Stimulated activated CD8-positive, alpha-beta memory T cell treated with anti-CD3 and anti-CD28 coated beads, Interleukin-15, amount 100 ng/mL, for 48 hours (primary cell): ENCODE measurements around the gene BBOF1.
"Not testable (repeated sequence)": the region's sequence is repeated elsewhere in the genome, so short reads cannot be mapped to it uniquely, and the experiment has no call there.

Source experiments
- DNase-seq, 2 donors: peaks; one replicate each; pipeline ENCODE4 v3.0.0-alpha.2; 2020; ENCODE audit warnings: low read depth in 2 of 2

The BBOF1 gene, protein sequence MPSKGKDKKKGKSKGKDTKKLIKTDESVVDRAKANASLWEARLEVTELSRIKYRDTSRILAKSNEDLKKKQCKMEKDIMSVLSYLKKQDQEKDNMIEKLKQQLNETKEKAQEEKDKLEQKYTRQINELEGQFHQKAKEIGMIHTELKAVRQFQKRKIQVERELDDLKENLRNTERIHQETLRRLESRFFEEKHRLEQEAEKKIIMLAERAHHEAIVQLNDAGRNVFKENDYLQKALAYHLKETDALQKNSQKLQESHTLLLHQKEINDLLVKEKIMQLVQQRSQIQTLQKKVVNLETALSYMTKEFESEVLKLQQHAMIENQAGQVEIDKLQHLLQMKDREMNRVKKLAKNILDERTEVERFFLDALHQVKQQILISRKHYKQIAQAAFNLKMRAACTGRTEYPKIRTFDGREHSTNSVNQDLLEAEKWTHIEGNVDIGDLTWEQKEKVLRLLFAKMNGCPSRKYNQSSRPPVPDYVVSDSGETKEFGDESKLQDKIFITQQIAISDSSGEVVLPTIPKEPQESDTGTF

DNA sequence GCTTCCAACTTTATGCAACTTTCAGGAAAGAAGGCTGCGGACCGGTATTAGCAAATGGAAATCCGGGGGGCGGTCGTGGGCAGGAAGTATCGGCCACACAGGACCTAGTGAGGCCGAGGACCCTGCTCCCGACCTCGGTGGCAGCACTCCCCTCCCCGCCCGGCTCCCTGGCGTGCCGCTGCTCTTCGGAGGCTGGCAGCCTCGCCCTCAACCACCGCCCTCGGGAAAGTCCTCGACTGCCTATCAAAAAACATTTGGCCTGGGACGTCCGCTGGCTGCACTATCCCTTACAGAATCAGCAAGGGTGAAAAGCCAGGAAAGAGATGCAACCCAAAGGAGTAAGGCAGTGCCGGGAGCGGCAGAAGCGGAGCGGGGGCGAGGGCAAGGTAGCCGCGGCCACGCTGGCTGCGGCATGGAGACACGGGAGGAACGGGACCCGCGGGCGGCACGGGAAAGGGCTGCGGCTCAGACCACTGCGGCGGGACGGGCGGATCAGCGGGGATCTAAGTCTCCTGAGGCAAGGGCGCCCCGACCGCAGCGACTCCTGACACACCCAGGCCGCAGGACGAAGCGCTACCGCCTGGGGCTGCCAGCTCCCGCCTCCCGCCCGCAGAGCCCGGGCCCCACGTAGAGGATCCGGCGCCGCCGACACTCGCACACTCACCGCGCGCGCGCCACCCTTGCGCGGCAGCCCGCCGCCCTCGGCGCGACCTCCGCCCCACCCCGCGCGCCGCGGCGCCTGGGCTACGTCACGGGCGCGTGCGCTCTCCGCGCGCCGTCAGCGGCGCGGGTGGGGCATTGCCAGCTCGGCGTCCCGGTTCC lies at the start of gene BBOF1, which contains the start of gene ENTPD5:
BBOF1 (plus strand) TSS at position 764 of the 822 bp plus-strand sequence. CDS start 130 bp downstream, outside the sequence.
ENTPD5 (minus strand) TSS at position 703 of the 822 bp plus-strand sequence. CDS start 31,186 bp downstream, outside the sequence.
- peak; percentile 73 to 79 for DNase-seq

DNA sequence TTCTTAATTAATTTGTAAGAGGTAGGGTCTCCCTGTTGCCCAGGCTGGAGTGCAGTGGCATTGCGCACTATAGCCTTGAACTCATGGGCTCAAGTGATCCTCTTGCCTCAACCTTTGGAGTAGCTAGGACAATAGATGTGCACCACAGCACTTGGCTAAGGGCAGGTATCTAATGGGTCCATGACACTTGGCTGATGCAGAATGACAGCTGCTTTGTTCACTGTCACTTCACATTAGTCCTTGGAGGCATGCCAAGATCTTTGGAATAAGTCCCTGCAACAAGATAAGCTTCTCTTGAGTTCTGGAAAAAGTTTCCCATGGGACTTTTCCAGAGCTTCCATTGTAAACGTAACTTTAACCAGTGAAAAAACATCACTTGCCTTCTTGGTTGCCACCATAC lies 45.7 kb upstream of the BBOF1 start:
- DNase-seq, result no peak

DNA sequence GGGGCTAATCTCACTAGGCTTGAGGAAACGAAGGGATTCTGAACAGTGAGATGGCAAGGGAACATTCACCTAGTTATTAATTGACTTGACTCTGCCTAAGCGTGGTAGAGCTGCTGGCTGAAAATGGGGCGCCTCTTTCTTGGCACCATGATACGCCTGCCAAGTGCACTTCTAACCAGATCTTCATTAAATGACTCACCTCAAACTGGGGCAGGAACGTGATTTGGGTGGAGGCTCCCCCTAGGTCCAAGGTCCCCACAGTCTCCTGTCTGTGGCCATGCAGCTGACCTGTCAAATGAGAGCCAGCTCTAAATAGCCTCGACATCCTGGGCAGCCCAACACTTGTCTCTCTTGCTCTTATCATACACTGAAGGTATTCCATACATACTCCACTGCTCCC lies 43.0 kb upstream of the BBOF1 start:
- no peak for DNase-seq

DNA sequence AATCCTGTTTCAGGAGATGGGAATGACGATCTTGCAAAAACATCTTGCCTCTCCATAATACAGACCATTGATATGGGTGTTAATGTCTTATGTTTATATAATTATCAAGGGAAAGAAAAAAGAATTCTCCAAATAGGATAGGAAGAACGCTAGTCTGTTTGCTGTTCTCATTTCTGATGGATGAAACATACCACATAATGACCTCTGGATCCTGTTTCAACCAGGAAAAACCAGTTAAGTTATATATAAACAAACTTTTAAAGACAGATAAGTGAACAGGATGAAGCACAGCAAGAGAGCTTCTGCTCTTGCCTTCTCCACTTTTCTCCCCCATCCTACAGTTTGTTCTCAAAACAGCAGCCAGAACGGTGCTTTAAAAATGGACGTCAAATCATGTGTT lies 41.3 kb upstream of the BBOF1 start:
- DNase-seq, result no peak

DNA sequence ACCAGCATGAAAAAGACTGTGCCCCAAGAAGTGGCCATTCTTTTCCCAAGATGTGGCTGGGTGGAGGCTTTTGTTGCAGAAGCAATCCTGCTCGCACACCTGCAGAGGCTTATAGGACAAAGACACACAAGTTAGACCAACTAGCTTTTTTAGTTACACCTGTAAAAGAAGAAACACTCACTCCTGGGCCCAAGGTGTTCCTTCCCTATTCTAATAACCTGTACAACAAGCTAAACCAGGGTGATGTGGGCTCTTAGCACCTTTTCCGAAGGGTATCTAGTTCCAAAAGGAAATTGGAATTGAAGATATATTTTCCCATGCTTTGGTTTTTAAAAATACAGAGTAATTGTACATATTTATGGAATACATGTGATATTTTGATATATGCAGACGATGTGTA lies 31.1 kb upstream of the BBOF1 start:
- DNase-seq, result no peak

DNA sequence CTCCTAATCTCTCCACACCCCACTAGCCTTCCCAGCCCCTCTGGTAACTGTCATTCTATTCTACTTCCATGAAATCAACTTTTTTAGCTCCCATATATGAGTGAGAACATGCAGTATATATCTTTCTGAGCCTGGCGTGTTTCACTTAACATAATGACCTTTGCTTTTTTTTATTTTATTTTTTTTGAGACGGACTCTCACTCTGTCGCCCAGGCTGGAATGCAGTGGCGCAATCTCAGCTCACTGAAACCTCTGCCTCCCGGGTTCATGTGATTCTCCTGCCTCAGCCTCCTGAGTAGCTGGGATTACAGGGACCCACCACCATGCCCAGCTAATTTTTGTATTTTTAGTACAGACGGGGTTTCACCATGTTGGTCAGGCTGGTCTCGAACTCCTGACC lies 30.5 kb upstream of the BBOF1 start:
- not testable (repeated sequence) for DNase-seq

DNA sequence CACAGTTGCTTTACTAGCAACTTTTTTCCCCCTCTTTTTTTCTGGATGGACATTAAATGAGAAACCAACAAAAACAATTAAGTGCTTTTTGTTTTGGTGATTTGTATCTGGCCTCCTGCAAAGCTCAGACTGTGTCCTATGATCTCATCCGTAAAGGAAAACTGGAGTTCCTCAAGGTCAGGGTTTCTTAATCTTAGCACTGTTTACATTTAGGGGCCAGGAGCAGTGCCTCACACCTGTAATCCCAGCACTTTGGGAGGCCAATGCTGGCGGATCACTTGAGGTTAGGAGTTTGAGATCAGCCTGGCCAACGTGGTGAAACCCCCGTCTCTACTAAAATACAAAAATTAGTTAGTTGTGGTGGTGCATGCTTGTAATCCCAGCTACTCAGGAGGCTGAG lies 28.1 kb upstream of the BBOF1 start:
- no peak for DNase-seq

DNA sequence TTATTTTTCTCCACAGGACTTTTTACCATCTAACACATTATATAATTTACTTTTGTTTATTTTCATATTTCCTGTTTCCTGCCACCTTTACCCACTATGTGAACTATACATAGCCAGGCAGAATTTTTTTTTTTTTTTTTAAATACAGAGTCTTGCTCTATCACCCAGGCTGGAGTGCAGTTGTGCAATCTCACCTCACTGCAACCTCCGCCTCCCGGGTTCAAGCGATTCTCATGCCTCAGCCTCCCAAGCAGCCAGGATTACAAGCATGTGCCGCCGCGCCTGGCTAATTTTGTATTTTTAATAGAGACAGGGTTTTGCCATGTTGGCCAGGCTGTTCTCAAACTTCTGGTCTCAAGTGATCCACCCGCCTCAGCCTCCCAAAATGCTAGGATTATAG lies 24.2 kb upstream of the BBOF1 start:
- not testable (repeated sequence) for DNase-seq

DNA sequence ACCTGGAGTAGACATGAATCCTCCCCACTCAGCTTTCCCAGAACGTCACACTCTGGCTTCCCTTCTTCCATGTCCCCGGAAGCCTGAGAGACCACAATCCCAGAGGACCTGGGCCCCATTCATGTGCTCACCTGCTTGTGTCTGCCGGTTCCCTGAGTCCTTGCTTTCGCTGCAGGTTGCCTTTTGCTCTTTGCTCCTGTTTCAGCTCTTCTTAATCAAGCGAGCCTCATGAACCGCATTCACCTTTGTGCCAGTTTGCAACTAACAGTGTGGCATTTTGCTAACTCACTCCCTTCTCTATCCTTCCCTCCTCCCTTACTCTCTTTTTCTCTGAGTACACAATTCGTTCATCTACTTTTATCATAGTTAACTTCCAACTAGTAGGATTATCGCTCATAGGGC lies 23.2 kb upstream of the BBOF1 start:
- no peak for DNase-seq

DNA sequence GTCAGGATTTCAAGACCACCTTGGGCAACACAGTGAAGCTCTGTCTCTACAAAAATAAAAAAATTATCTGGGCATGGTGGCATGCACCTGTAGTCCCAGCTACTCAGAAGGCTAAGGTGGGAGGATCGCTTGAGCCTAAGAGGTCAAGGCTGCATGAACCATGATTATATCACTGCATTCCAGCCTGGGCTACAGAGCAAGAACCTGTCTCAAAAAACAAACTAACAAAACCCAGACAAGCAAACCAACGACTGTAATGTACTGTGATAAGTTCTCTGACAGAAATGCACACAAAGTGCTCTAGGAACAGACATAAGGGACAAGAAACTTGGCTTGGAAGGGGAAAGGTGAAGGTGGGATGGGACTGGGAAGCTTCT lies 22.4 kb upstream of the BBOF1 start:
- DNase-seq, result no peak

DNA sequence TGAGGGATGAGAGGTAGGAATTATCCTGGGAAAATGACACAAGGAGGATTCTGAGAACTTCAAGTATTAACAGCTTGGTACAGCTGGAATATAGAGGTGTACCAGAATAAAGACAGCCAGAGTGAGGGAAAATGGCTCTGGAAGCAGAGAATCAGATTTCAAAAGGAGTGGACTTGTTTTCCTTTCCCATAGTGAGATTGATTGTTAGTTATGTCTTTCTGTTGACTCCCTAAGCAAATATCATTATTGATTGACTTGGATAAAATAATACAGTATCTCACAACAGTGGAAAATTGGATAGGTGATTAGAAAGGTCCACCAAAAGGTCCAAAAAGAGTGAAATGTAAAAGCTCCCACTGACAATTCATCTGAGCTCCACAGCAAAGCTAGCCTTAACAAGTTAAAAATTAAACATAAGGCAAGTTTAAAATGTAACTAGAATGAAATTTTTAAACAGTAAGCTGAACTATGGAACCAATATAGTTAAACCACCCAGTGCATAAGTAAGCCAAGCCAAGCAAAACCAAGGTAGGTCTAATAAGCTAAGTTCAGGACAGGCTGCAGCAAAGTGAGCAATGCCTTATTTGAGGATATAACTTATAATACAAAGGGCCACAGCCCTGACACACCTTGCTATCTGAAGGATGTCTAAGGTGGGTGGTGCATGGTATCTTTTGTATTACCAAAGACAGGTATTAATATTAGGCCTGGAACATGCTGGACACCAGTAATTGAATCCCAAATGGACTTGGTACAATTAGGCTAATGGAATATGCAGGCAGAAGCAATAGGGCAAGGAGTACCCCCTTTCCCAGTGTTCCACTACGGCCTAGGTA lies 21.8 kb upstream of the BBOF1 start:
- no peak for DNase-seq

DNA sequence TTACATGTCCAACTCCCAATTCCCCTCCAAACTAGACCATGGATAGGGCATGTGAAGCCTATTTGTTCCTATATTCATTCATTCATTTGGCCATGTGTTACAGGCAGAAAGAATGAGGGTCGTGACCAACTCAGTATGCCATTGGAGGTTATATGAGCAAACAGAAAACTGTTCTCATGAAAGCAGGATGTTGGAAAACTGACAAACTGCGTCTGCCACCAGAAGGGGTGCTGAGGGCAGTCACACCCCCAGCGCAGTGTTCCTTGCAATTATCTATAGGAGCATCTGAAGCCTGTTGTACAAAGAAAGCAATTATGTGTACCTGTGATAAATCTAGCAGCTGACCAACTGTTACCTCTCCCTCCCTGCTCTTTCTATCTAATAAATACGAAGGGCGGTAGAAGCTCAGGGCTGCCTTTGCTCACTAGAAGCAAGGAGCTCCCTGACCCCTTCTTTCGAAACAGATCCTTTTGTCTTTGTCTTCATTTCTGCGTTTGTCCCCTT lies 21.2 kb upstream of the BBOF1 start:
- no peak for DNase-seq

DNA sequence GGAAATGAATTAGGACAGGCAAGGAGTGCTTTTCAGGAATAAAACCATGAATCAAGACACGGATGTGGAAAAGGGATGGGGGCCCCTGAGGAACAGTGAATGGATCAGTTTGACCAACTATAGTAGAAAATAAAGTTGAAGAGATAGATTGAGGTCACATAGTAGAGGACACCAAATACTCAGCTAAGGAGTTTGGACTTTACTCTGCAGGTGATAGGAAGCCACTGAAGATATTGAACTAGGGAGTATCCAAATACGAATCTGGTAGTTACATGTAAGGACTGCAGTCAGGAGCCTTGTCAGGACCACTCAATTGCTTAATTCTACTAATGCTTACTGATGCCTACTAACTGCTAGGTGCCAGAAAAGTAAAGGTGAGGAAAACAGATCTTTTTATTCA lies 20.4 kb upstream of the BBOF1 start:
- DNase-seq, result no peak

DNA sequence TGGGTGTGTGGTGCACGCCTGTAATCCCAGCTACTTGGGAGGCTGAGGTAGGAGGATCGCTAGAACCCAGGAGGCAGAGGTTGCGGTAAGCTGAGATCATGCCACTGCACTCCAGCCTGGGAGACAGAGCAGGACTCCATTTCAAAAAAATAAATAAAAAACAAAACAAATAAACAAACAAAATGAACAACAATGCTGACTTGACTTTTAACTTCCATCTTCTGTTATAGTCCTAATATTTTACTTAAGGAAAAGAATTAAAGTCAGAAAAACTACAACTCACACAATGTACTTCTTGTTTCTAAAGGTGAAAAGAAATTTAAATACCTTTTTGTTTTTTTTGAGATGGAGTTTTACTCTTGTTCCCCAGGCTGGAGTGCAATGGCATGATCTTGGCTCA lies 13.5 kb upstream of the BBOF1 start:
- not testable (repeated sequence) for DNase-seq

DNA sequence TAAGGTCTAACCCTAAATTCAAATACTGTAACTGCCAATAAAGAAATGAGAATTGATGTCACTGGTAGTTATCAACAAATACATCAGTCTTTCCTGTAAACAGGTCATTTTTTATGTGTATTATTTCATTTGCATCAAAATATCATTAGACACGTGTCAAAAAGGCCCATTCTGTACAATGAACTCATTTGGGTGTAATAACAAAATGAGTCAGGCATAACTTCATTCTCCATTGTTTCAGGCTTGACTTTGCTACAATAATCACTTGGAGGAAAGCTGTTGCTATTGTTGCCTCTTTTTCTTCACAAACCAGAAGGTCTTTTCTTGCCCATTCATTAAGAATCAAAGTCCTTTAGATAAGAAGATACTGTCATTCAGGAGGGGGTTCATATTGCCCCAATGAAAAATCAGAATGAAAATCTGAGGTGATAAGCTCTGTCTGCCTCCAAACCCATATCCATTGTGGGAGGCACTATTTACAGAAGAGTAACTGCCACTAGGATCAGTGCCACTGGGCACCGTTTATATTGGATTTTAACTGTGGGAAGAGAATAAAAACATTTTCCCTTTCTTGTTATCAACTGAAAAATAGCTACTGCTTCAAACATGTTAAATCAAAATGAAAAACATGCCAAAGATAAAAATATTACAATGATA lies 10.2 kb upstream of the BBOF1 start:
- no peak for DNase-seq

DNA sequence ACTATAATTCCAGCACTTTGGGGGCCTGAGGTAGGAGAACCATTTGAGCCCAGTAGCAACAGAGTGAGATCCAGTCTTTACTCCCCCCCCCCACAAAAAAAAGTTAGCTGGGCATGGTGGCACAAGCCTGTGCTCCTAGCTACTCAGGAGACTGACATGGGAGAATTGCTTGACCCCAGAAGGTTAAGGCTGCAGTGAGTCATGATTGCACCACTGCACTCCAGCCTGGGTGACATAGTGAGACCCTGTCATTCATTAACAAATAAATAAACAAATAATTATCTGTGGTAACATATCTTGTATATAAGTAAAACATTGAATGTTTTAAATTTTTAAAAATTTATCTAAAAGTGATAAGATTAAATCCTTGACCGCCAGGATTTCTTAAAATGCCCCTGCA lies 4.8 kb upstream of the BBOF1 start:
- no peak for DNase-seq

DNA sequence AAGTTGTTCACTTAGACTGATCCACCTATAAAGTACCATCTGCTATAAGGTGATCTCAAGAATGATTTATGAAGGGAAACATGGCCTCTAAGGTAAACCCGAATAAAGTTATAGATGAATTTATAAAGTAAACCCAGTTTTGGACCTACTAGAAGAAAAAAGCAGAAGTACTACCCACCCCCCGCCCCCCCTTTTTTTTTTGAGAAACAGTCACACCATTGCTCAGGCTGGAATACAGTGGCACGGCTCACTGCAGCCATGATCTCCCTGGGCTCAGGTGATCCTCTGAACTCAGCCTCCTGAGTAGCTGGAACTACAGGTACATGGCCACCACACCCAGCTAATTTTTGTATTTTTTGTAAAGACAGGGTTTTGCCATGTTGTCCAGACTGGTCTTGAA lies 4.0 kb upstream of the BBOF1 start:
- no peak for DNase-seq

DNA sequence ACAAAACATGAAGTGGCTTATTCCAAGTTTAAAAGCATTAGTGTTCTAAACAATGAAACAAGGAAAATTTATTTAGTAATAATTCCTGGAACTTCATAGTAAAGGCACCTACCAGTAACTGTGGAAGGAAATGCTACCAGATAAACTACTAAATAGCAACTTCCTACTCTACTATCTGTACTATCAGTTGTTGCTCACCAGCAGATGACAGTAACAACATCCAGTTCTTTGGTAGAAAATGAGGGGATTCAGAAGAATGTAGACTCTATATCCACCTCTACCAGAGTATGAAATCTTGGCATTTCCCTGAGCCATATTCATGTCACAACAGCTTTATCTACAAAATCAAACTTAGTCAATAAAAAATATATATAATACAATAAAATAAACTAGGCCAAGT lies 3.2 kb upstream of the BBOF1 start:
- no peak for DNase-seq

DNA sequence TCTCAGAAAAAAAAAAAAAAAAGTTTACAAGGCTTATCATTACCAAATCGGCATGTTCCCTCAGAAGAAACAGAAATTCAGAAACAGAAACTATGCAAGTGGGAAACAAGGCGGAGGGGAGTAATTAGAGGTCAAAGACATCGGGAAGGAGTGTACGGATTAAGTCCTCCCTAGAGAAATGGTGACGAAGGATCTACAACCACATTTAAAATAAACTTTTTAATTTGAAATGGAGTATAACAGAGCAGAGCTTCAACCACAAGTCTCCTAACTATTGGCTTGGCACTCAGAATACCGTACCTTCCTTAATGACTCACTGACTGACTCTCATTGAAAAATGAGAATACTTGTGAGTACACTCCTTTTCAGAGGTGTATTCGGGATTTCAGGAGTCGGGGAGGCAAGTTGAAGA lies 969 bp upstream of the BBOF1 start:
- no peak for DNase-seq

DNA sequence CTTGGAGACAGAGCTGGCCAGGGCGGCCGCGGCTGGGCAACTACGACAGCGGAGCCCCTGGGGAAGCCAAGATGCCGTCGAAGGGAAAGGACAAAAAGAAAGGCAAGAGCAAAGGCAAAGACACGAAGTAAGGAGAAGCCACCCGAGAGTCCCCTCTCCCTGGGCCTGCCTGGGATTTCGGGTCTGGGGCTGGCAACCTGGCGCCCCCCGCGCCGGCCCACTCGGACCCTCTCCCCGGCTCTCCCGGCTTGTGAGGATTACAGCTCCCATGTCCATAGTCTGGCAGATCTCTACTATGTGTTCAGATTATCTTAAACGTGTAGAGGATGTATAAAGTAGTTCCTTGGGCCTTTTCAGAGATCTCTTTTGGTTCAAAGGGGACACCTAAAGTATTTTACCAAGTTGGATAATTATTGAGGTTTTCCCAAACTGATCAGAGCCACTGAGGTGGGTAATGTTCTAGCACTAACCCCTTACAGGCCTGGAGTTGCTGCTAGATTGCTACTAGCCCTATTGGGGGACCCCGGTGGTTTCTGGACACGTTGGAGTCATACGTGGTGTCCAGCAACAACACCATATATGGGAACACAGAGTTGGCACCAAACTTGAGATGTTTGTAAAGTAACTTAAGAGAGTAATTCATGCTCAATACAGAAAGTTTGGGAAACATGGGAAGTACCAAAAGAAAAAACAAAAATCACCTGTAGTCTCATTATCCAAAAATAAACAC lies 424 bp downstream of the BBOF1 start:
- DNase-seq, result no peak
